ENCODE measurements around the gene SHISA5. TPM values are rescaled to one million over a fixed set of nuclear protein-coding genes. Genes with fewer than 3 reads are reported as not detected.
"Not testable (repeated sequence)": the region's sequence is repeated elsewhere in the genome, so short reads cannot be mapped to it uniquely, and the experiment has no call there.

The SHISA5 gene
- total RNA-seq: 39.1 TPM
- long read RNA-seq, transcript SHISA5-201 (6 exons, 2,369 nt): minor isoform, 24 of 79 reads
- long read RNA-seq, transcript SHISA5-206 (4 exons, 1,839 nt): major isoform, 36 of 79 reads
- long read RNA-seq, partial matches to known transcripts: 2 of 79 reads
- long read RNA-seq, other reads (novel, unspliced or antisense): 16 of 79 reads

DNA sequence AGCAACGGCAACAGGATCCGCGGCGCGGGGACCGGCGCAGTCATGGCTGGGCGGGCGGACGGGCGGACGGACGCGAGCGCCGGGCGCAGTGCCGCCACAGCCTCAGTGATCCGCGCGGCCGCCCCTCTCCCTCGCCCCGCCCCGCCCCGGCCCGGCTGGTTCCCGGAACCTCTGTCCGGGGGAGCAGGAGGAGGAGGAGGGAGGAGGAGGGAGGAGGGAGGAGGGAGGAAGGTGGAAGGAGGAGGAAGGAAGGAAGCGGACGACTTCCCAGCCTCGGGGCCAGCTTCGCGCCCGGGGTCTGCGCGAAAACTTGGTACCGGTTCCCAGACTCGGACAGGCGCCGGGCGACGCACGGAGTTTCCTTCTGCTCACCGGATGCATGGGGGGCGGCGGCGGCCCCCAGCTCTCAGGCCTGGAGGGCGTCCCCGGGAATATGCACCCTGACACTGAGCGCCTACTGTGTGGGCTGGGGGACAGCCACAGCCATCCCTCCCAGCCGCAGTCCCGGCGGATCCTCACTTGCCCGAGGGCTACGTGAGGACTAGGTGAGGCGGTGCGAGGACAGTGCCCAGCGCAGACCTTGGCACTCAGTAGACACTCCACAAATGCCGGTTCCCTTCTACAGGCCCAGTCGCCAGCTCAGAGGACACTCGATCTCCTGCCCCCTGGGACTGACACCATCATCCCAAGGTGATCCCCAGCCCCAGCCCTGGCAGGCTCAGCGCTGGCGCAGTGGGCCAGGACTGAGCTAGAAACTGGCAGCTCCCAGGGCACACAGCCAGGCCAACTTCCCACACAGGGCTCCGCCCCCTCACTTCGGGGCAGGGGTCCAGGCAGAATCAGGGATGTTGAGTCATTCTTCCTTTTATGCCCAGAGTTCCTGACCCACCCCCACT lies at the start of gene SHISA5:
TSS of gene SHISA5 (minus strand) at position 124 of the 896 bp plus-strand sequence. CDS start at position 44, 80 bp downstream.
- intact Hi-C loops (cut with micrococcal nuclease): no loop called here
- peak; percentile 92 for ATAC-seq
- DNase-seq: peak; percentile 90

DNA sequence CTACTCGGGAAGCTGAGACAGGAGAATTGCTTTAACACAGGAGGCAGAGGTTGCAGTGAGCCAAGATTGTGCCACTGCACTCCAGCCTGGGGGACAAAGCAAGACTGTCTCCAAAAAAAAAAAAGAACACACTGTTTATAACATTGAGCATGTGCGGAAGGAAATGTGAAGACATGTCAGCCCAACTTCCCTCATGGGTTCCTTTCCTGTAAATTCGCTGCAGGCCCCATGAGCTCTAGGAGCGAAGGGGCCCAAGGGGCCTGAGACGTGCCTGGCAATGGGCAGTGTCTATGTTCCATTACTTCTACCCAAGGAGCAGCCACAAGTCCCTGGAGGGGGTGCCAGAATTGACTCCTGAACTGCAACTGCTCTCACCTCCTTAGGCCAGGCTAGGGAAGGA lies 49.4 kb upstream of the SHISA5 start:
- no peak for DNase-seq
- no peak for ATAC-seq

DNA sequence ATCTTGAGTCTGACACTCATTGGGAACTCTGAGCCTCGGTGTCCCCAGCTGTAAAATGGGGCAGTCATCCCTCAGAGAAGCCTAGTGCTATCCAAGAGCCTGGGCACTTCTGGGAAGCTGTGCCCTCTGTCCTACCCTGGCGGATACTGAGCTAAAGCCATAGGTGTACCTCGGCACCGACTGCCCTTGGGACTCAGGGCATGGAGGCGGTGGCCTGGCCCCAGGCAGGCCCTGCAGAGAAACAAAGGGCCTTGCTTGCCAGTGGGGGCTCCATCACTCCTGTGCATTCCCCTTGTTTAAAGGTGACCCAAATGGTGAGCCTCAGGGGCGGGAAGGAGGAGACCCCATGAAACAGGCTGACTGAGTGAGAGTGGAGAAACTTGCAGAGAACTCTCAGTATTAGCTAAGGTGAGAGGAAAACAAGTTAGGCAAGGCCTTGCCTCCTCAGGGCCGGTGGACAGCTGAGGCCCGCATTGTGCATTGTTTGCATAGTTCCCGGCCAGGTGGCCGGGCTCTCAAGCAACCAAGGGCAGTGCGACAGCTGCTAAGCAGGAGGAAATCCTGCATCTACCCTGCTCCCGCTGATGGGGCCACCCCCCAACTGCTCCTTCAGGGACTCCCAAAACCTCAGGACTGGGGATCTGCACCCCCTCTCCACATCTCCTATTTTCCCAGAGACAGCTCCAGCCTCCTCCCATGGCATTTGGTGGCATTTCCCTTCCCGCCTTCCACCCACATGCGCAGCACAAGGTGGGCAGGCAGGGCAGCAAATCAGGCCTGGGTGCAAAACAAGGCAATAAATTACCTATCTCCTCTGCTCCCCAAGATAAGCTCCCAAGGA lies 48.4 kb upstream of the SHISA5 start:
- no peak for DNase-seq
- no peak for ATAC-seq
- intact Hi-C loops (cut with micrococcal nuclease): no loop called here

More for the DNA sequence above, 49.4 kb upstream of the SHISA5 start:
- intact Hi-C loops (cut with micrococcal nuclease): no loop called here

DNA sequence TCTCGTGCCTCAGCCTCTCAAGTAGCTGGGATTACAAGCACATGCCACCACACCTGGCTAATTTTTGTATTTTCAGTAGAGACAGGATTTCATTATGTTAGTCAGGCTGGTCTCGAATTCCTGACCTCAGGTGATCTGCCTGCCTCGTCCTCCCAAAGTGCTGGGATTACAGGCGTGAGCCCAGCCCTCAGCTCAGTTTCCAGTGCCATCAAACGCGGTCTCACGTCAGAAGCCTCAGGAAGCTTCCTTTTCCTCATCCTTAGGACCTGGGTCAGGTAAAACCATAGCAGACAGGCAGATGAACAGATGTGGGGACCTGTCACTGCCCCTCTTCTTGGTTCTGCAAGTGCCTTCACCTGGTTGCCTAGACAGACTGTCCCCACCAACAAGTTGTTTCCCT lies 47.7 kb upstream of the SHISA5 start:
- ATAC-seq; intact Hi-C loops (cut with micrococcal nuclease); DNase-seq: not testable (repeated sequence)

DNA sequence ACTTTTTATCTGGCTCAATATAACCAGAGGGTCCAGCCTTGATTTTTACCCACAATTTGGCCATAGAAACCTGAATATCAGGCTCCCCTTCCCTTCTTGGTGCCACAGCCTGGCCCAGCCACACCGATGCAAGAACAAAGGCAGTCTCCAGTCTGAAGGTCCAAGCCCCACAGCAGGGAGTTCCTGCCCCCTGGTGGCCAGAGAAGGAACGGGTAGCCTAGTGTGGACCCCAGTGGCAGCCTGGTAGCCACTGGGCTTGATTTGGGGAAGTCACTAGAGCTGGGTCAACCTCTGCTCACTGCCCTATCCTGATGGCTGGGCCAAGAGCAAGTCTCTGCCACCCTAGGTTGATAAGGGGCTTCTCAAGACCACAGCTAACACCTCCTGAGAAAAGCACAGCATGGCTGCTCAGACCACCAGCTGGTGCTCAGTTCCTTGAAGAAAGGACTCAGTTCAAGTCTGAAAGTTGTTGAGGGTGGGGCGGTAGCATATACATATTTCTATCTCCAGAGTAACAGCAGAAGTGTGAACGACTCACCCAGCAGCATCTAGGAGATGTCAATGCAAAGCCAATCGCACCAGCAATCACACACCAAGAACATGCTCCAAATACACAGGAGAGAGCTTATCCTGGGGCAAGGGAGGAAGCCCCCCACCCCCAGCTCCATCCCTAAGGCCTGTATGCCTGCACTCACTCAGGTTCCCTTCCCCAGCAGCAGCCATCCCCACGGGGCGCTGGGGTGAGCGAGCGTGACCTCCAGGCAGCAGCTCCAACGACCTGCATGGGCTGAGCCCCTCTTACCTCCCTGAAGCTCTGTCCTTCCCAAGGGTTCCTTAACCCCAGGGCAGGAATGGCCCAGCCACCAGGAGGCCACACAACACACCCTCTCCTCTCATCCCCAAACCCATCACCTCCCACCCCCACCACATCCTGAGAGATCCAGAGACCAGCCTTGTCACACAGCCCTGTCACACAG lies 45.0 kb upstream of the SHISA5 start:
- peak; percentile 92 for DNase-seq
- intact Hi-C loops (cut with micrococcal nuclease): loop anchor here (5.0 kb wide), 1 partner anchor 87 kb away; no protein-coding TSS in a partner anchor
- ATAC-seq: peak; percentile 95

GRCh38 chr3:48548126-48548525 lies 44.2 kb upstream of the SHISA5 start:
- intact Hi-C loops (cut with micrococcal nuclease): loop anchor here (5.0 kb wide), 1 partner anchor 86 kb away; no protein-coding TSS in a partner anchor
- ATAC-seq (no peak), DNase-seq (no peak)

DNA sequence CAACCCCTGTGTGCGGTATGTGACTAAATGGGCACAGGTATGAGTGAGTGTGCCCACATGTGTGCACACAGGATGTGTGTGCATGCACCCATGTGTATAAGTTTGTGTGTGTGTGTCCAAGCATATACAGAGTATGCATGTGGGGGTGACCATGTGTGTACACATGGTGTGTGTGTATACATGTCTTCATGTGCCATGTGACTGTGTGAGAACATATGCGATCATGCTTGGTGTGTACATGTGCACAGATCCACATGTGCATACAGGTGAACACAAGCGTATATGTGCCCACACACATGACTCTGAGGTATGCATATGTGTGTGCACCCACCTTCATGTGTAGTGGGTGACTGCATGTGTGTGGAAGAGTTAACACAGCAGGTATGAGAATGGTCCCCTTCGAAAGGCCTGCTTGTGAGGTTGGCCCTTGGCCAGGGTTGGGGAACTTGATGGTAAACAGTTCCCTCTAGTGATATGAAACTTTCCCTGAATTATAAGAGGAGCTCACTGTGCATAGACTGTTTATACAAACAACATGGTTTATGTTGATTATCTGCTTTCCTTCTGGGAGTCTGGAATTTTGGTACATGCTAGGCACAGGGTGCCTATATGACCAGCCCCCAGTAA lies 42.3 kb upstream of the SHISA5 start:
- DNase-seq (no peak), ATAC-seq (no peak)
- intact Hi-C loops (cut with micrococcal nuclease): loop anchor here (5.0 kb wide), 1 partner anchor 84 kb away; no protein-coding TSS in a partner anchor

GRCh38 chr3:48544141-48544540 lies 40.2 kb upstream of the SHISA5 start:
- DNase-seq (no peak), ATAC-seq (no peak)
- intact Hi-C loops (cut with micrococcal nuclease): no loop called here

DNA sequence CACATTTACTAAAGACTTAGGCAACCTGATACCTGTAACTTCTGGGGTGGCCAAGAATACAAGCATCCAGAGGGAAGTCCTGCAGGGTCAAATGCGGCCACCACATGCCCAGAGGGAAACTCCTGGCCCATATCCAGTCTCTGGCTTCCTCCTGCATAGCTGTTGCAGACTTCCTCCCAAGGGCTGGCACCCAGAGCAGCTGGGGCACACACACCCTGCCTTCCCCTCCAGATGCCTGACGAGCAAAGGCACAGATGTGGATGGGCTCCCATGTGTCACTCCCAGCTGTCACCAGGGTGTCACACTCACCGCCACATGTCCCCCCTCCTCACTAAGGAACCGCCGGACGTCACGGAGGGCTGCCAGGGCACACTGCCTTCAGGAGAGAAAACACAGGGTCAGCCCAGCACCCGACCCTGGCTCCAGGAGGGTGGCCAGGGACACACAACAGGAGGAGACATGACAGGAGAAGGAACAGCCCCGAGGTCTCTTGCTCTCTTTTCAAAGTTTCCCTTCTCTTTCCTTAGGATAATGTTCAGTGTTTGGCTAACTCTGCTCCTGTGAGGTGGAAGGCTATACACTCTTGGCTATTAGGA lies 39.4 kb upstream of the SHISA5 start:
- intact Hi-C loops (cut with micrococcal nuclease): no loop called here
- ATAC-seq (peak; percentile 93), DNase-seq (peak; percentile 66)

GRCh38 chr3:48538451-48538850 lies 34.5 kb upstream of the SHISA5 start:
- DNase-seq: no peak
- intact Hi-C loops (cut with micrococcal nuclease): no loop called here
- no peak for ATAC-seq

- intact Hi-C loops (cut with micrococcal nuclease): no loop called here
- ATAC-seq (no peak), DNase-seq (no peak)
These were observed 32.8 kb upstream of the SHISA5 start for GRCh38 chr3:48536785-48537184.

- no peak for DNase-seq
- no peak for ATAC-seq
- intact Hi-C loops (cut with micrococcal nuclease): no loop called here
These were observed 32.1 kb upstream of the SHISA5 start for GRCh38 chr3:48536116-48536515.

GRCh38 chr3:48535578-48535977 lies 31.6 kb upstream of the SHISA5 start:
- ATAC-seq (no peak), DNase-seq (no peak)
- intact Hi-C loops (cut with micrococcal nuclease): no loop called here

DNA sequence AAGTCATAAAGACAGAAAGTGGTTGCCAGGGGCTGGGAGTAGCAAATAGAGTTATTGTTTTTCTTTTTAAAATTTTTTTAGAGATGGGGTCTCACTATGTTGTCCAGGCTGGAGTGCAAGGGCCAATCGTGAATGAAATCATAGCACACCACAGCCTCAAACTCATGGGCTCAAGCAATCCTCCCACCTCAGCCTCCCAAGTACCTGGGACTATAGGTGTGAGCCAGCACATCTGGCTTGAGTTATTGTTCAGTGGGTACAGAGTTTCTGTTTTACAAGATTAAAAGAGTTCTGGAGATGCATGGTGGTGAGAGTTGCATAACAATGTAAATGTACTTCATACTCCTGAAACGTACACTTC lies 29.0 kb upstream of the SHISA5 start:
- no peak for ATAC-seq
- intact Hi-C loops (cut with micrococcal nuclease): no loop called here
- no peak for DNase-seq

DNA sequence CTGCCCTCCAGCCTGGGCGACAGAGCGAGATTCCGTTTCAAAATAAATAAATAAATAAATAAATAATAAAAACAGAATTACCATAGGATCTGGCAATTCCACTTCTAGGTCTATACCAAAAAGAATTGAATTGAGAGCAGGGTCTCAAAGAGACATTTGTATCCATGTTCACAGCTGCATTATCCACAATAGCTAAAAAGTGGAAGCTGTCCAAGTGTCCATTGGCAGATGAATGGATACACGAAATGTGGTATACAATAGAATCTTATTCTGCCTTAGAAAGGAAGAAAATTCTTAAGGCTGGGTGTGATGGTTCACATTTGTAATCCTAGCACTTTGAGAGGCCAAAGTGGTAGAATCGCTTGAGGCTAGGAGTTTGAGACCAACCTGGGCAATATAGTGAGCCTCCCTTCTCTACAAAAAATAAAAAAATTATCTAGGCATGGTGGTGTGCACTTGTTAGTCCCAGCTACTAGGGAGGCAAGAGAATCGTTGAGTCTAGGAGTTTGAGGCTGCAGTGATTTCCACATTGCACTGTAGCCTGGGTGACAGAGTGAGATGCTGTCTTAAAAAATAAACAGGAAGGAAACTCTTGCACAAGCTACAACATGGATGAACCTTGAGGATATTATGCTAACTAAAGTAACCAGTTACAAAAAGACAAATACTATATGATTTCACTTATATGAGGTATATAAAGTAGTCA lies 28.4 kb upstream of the SHISA5 start:
- no peak for ATAC-seq

GRCh38 chr3:48530701-48531100 lies 26.7 kb upstream of the SHISA5 start:
- intact Hi-C loops (cut with micrococcal nuclease); DNase-seq; ATAC-seq: not testable (repeated sequence)

More for the DNA sequence above, 28.4 kb upstream of the SHISA5 start:
- intact Hi-C loops (cut with micrococcal nuclease): no loop called here
- DNase-seq: no peak

- DNase-seq (no peak), ATAC-seq (peak; percentile 30)
- intact Hi-C loops (cut with micrococcal nuclease): no loop called here
These were observed 24.8 kb upstream of the SHISA5 start for GRCh38 chr3:48528754-48529153.
